ENCODE measurements around the gene TOP3B. TPM values are rescaled to one million over a fixed set of nuclear protein-coding genes. Genes with fewer than 3 reads are reported as not detected.

TOP3B gene
- total and polyA plus RNA-seq, 9 of the 15 experiments (the other 6 are each of a cell fraction or from before 2014, with no cell fraction given), result 3.0 to 188 (median 112) TPM

- 0 out of 4 replicates have a peak, but pooled peaks of 1 of the 2 experiments have one; percentile 21 for TF ChIP-seq ZNF639 (CRISPR knock-in tag; conservative IDR thresholded peaks at IDR 0.05 in 1 of 2, IDR thresholded peaks at IDR 0.05 in 1 of 2)
- no peak for TF ChIP-seq ZZZ3 (IDR thresholded peaks at IDR 0.05)
- TF ChIP-seq SAFB (IDR thresholded peaks at IDR 0.05; ENCODE audit: borderline replicate concordance, low read depth, low read length), result no peak
- no peak for TF ChIP-seq ZNF79 (CRISPR knock-in tag; IDR thresholded peaks at IDR 0.05; ENCODE audit: low read depth)
- no peak for TF ChIP-seq U2AF1 (optimal IDR thresholded peaks at IDR 0.05; ENCODE audit: low read depth, low read length)
- 0 out of 2 replicates have a peak, but pooled peaks have one; percentile 4 for TF ChIP-seq ZSCAN32 (CRISPR knock-in tag; IDR thresholded peaks at IDR 0.05)
- no peak for TF ChIP-seq EP400 (IDR thresholded peaks at IDR 0.05)
- no peak for TF ChIP-seq NKRF (IDR thresholded peaks at IDR 0.05; ENCODE audit: borderline replicate concordance)
- TF ChIP-seq DDX20 (tag; IDR thresholded peaks at IDR 0.05; ENCODE audit: low read depth), result no peak
- no peak for TF ChIP-seq ZNF512 (tag; IDR thresholded peaks at IDR 0.05)
- no peak for TF ChIP-seq ZNF584 (CRISPR knock-in tag; IDR thresholded peaks at IDR 0.05; ENCODE audit: low read depth)
- TF ChIP-seq PYGO2 (tag; IDR thresholded peaks at IDR 0.05), result no peak
- no peak for TF ChIP-seq NR0B1 (IDR thresholded peaks at IDR 0.05; ENCODE audit: partially characterized antibody)
- no peak for TF ChIP-seq NCOA4 (IDR thresholded peaks at IDR 0.05; ENCODE audit: partially characterized antibody)
- TF ChIP-seq MED1 (CRISPR knock-in tag; IDR thresholded peaks at IDR 0.05; ENCODE audit: borderline replicate concordance), result peak; percentile 84; the same call in 1 of the 2 replicates
Measured at GRCh38 chr22:21966643-21967516, 15.7 kb downstream of the TOP3B start (continued).
